Measurements from ENCODE around the gene KCNK16. TPM values are rescaled to one million over a fixed set of nuclear protein-coding genes. Genes with fewer than 3 reads are reported as not detected.

Gene KCNK16
- not detected for total RNA-seq
- polyA plus RNA-seq: not detected
- long read RNA-seq, donor 1: 0 reads
- long read RNA-seq, donor 2: 0 reads
- long read RNA-seq, donor 3: 0 reads
- long read RNA-seq, donor 4: 0 reads
- long read RNA-seq, donor 5: 0 reads

GRCh38 chr6:39322306-39322850 is at the start of gene KCNK16:
Gene KCNK16, minus strand, starts transcription at chr6:39322702. Its CDS starts 162 bp downstream, at chr6:39322540.
- Histone ChIP-seq H3K27me3 (ENCODE audit: control insufficient read depth in 3 of 3, insufficient read depth in 3 of 3, low read length in 2 of 3) (no peaks in the 10 kb centered on the region), H3K36me3 (ENCODE audit: control insufficient read depth in 4 of 4, insufficient read depth in 4 of 4, low read length in 4 of 4) (no peaks in the 10 kb centered on the region), H3K27ac (ENCODE audit: low read depth in 1 of 2, low read length in 1 of 2) (no peak within 1 kb of the TSS), H3K9ac (ENCODE audit: insufficient read depth in 1 of 2, low read length in 2 of 2) (no peak within 1 kb of the TSS), H3K4me1 (ENCODE audit: control insufficient read depth in 5 of 5, insufficient read depth in 5 of 5, low read length in 5 of 5) (peaks cover 0 to 2% (median 0%) of the 10 kb centered on the region in 5 donors), H3K4me3 (no peak within 1 kb of the TSS), H3K9me3 (ENCODE audit: control insufficient read depth in 4 of 4, insufficient read depth in 3 of 4, low read length in 3 of 4) (peaks cover 0 to 3% (median 0%) of the 10 kb centered on the region in 4 donors)
- DNase-seq (no peak), ATAC-seq (ENCODE audit: insufficient read depth, low FRiP score) (no peak)
- TF ChIP-seq, protein P1, sequence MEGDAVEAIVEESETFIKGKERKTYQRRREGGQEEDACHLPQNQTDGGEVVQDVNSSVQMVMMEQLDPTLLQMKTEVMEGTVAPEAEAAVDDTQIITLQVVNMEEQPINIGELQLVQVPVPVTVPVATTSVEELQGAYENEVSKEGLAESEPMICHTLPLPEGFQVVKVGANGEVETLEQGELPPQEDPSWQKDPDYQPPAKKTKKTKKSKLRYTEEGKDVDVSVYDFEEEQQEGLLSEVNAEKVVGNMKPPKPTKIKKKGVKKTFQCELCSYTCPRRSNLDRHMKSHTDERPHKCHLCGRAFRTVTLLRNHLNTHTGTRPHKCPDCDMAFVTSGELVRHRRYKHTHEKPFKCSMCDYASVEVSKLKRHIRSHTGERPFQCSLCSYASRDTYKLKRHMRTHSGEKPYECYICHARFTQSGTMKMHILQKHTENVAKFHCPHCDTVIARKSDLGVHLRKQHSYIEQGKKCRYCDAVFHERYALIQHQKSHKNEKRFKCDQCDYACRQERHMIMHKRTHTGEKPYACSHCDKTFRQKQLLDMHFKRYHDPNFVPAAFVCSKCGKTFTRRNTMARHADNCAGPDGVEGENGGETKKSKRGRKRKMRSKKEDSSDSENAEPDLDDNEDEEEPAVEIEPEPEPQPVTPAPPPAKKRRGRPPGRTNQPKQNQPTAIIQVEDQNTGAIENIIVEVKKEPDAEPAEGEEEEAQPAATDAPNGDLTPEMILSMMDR (IDR thresholded peaks at IDR 0.05; ENCODE audit: control extremely low read depth, extremely low read depth): no peak
- WGBS, 2 donors: 74 to 85% methylated on average over 11 of the region's 11 CpGs

GRCh38 chr6:39370390-39370789 is 47.9 kb upstream of the KCNK16 start:
- DNase-seq: peak in 2 of 3 donors; percentile 48 to 61
- Histone ChIP-seq H3K36me3 (ENCODE audit: control insufficient read depth in 4 of 4, insufficient read depth in 4 of 4, low read length in 4 of 4) (no peaks in the 10 kb centered on the region), H3K4me3 (no peak overlapping the region), H3K27ac (ENCODE audit: low read depth in 1 of 2, low read length in 1 of 2) (no peak overlapping the region), H3K9ac (ENCODE audit: insufficient read depth in 1 of 2, low read length in 2 of 2) (no peak overlapping the region), H3K9me3 (ENCODE audit: control insufficient read depth in 4 of 4, insufficient read depth in 3 of 4, low read length in 3 of 4) (no peaks in the 10 kb centered on the region), H3K4me1 (ENCODE audit: control insufficient read depth in 5 of 5, insufficient read depth in 5 of 5, low read length in 5 of 5) (peaks cover 0 to 22% (median 7%) of the 10 kb centered on the region in 5 donors), H3K27me3 (ENCODE audit: control insufficient read depth in 3 of 3, insufficient read depth in 3 of 3, low read length in 2 of 3) (no peaks in the 10 kb centered on the region)
- 69 to 75% methylated on average over 3 of the region's 3 CpGs for WGBS, 2 donors
- no peak for ATAC-seq (ENCODE audit: insufficient read depth, low FRiP score)
- TF ChIP-seq, protein P1 (IDR thresholded peaks at IDR 0.05; ENCODE audit: control extremely low read depth, extremely low read depth): no peak

DNA sequence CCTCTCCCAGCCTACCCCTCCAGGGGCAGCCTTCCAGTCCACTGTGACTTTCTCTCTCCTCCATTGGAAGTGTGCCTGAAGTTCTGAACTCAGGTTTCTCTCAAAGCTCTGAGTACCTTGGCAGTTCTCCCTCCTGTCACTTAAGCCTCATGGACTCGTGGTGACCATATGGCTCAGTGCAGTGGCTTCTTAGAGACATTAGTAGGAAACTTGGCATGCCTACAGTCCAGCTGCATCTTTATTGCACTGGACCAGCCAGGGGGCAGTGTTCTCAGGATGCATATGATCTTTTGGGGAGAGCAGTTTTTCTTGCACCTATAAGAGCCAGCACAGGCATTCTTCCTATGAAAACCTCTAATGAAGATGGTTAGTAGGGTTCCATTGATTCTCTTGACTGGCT is 47.5 kb upstream of the KCNK16 start:
- TF ChIP-seq, protein P1 (IDR thresholded peaks at IDR 0.05; ENCODE audit: control extremely low read depth, extremely low read depth): no peak
- 38 to 83% methylated on average over 1 of the region's 1 CpG for WGBS, 2 donors
- Histone ChIP-seq H3K4me3 (no peak overlapping the region), H3K27ac (ENCODE audit: low read depth in 1 of 2, low read length in 1 of 2) (no peak overlapping the region), H3K4me1 (ENCODE audit: control insufficient read depth in 5 of 5, insufficient read depth in 5 of 5, low read length in 5 of 5) (peaks cover 0 to 22% (median 7%) of the 10 kb centered on the region in 5 donors), H3K9me3 (ENCODE audit: control insufficient read depth in 4 of 4, insufficient read depth in 3 of 4, low read length in 3 of 4) (no peaks in the 10 kb centered on the region), H3K9ac (ENCODE audit: insufficient read depth in 1 of 2, low read length in 2 of 2) (no peak overlapping the region), H3K36me3 (ENCODE audit: control insufficient read depth in 4 of 4, insufficient read depth in 4 of 4, low read length in 4 of 4) (no peaks in the 10 kb centered on the region), H3K27me3 (ENCODE audit: control insufficient read depth in 3 of 3, insufficient read depth in 3 of 3, low read length in 2 of 3) (no peaks in the 10 kb centered on the region)
- ATAC-seq (ENCODE audit: insufficient read depth, low FRiP score): no peak
- peak in 2 of 3 donors; percentile 31 to 49 for DNase-seq

Measured in lung (tissue), 16 donors.